Lung microvascular endothelial cell (primary cell): Measurements from ENCODE around the gene SORBS2. TPM values are rescaled to one million over a fixed set of nuclear protein-coding genes. Genes with fewer than 3 reads are reported as not detected.
"Not testable (repeated sequence)": the region's sequence is repeated elsewhere in the genome, so short reads cannot be mapped to it uniquely, and the experiment has no call there.

ENCODE experiments used
- DNase-seq, 2 donors: peaks; one replicate each; pipeline versions ENCODE4 v3.0.0 to v3.0.0-alpha.2; 2010; ENCODE audit warnings: low read depth in 2 of 2
- total RNA-seq: library from RNA; depleted of rRNA; stranded (reverse); fragments of >200 nt; gene quantifications from 2 replicates; pipeline ENCODE4 v1.2.1, GENCODE V29; 2014

Gene SORBS2
- total RNA-seq = 94.8 and 143 TPM in 2 replicates

- peak in 1 of 2 donors; percentile 61 for DNase-seq
Measured at GRCh38 chr4:185811509-185812364, at the start of gene SORBS2. Gene SORBS2 (minus strand): TSS chr4:185812194. CDS start chr4:185690571, 121,623 bp downstream.

- DNase-seq = no peak
Measured at GRCh38 chr4:185859111-185859510, 47.1 kb upstream of the SORBS2 start.

- not testable (repeated sequence) for DNase-seq
Measured at GRCh38 chr4:185857561-185857960, 45.6 kb upstream of the SORBS2 start.

- no peak for DNase-seq
Measured at GRCh38 chr4:185853841-185854240, 41.8 kb upstream of the SORBS2 start.

GRCh38 chr4:185852961-185853360, 41.0 kb upstream of the SORBS2 start:
- DNase-seq = no peak

GRCh38 chr4:185849664-185850550, 37.9 kb upstream of the SORBS2 start:
- DNase-seq = no peak

GRCh38 chr4:185847352-185848097, 35.5 kb upstream of the SORBS2 start:
- DNase-seq = peak in 1 of 2 donors; percentile 52

GRCh38 chr4:185846505-185847150, 34.6 kb upstream of the SORBS2 start:
- DNase-seq = no peak

- no peak for DNase-seq
Measured at GRCh38 chr4:185845966-185846365, 34.0 kb upstream of the SORBS2 start.

GRCh38 chr4:185841451-185841850, 29.5 kb upstream of the SORBS2 start:
- DNase-seq = no peak

- DNase-seq = no peak
Measured at GRCh38 chr4:185840953-185841352, 29.0 kb upstream of the SORBS2 start.

- no peak for DNase-seq
Measured at GRCh38 chr4:185840201-185840600, 28.2 kb upstream of the SORBS2 start.

GRCh38 chr4:185839770-185840169, 27.8 kb upstream of the SORBS2 start:
- DNase-seq = peak in 1 of 2 donors; percentile 20

- DNase-seq = peak in 1 of 2 donors; percentile 98
Measured at GRCh38 chr4:185839194-185839712, 27.3 kb upstream of the SORBS2 start.

GRCh38 chr4:185838514-185839193, 26.7 kb upstream of the SORBS2 start:
- no peak for DNase-seq

- DNase-seq = no peak
Measured at GRCh38 chr4:185838104-185838452, 26.1 kb upstream of the SORBS2 start.

- peak; percentile 60 to 70 for DNase-seq
Measured at GRCh38 chr4:185837415-185838103, 25.6 kb upstream of the SORBS2 start.

GRCh38 chr4:185836241-185837084, 24.5 kb upstream of the SORBS2 start:
- no peak for DNase-seq

- DNase-seq = no peak
Measured at GRCh38 chr4:185835814-185836213, 23.8 kb upstream of the SORBS2 start.
